AG09319 (cell line): ENCODE results near the gene FAM13A.
"Not testable (repeated sequence)": the region's sequence is repeated elsewhere in the genome, so short reads cannot be mapped to it uniquely, and the experiment has no call there.

Source experiments
- DNase-seq: peaks from one replicate; pipeline ENCODE4 v3.0.0-alpha.2; 2010; ENCODE audit warnings: low read depth; ENCODE audit errors: extremely low read depth
- TF ChIP-seq, protein P1 (sequence below): IDR thresholded peaks from 2 replicates; pipeline ENCODE4 v1.5.1; 2011; ENCODE audit warnings: low read depth, mild to moderate bottlenecking, inconsistent platforms, low read length, moderate library complexity

FAM13A gene

GRCh38 chr4:88897752-88898151, 159.2 kb downstream of the FAM13A start:
- TF ChIP-seq, protein P1, sequence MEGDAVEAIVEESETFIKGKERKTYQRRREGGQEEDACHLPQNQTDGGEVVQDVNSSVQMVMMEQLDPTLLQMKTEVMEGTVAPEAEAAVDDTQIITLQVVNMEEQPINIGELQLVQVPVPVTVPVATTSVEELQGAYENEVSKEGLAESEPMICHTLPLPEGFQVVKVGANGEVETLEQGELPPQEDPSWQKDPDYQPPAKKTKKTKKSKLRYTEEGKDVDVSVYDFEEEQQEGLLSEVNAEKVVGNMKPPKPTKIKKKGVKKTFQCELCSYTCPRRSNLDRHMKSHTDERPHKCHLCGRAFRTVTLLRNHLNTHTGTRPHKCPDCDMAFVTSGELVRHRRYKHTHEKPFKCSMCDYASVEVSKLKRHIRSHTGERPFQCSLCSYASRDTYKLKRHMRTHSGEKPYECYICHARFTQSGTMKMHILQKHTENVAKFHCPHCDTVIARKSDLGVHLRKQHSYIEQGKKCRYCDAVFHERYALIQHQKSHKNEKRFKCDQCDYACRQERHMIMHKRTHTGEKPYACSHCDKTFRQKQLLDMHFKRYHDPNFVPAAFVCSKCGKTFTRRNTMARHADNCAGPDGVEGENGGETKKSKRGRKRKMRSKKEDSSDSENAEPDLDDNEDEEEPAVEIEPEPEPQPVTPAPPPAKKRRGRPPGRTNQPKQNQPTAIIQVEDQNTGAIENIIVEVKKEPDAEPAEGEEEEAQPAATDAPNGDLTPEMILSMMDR, result no peak
- DNase-seq, result no peak

DNA sequence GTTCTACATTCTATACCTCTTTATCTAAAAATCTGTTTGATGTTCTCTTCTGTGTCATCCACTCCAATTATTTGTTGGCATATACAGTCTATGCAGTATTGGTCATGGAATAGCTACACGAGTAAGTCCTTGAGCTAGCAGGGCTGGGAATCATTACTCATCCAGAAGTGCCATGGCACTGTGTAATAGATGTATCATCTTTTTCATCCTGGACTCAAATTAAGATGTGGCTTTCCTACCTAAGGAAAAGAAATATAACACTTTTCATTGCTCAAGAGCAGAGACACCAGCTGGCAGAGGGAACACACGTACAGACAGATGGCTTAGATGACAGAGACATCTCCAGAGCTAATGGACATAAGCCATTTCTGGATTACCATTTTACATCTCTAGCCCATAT, 159.8 kb downstream of the FAM13A start:
- DNase-seq, result no peak

DNA sequence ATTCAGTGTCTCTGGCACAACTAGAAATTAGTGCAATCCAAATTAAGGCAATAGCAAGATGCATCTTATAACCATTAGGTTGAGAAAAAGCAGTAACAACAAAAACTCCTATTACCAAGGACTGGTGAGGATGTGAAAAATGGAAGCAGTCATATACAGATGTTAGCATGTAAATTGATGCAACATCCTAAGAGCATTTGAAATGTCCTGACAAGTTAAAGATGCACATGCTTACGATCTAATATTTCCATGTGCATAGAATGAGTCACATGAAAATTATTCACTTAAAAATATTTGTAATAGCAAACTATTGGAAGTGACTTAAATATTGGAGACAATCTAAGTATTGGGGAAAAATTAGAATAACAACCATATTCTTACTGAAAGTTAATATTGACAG, 163.0 kb downstream of the FAM13A start:
- TF ChIP-seq, protein P1, result no peak
- no peak for DNase-seq

More for the DNA sequence above, 159.8 kb downstream of the FAM13A start:
- TF ChIP-seq, protein P1, result no peak

DNA sequence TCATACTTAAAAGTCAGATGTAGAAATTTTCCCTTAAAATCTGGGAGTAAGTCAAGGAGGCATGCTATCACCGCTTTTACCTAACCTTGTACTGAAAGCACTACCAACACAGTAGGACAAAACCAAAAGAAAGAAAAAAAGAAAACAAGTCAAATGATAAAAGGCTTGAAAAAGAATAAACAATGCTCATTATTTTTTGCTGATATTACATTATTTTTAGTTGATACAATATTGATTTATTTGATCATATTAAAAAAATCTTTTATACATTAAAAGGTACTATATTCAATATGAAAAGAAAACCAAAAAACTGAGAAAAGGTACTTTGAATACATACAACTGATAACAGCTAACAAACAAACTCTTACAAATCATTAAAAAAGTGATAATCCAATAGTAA, 164.3 kb downstream of the FAM13A start:
- DNase-seq, result no peak
- TF ChIP-seq, protein P1, result no peak

DNA sequence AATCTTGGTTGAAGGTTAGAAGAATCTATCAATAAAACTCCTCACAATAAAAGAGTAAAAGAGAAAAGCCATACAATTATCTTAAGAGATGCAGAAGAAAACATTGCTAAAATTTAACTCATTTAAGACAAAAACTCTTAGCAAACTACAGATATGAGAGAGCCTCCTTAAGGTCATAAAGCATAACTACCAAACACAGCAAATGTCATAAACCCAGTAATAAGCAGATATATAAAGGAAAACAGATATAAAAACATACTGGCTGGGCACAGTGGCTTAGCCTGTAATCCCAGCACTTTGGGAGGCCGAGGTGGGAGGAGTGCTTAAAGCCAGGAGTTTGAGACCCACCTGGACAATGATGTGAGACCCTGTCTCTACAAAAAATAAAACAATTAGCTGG, 165.3 kb downstream of the FAM13A start:
- TF ChIP-seq, protein P1, result no peak; the same call in 1 of the 2 replicates
- DNase-seq, result no peak

GRCh38 chr4:88887409-88887808, 169.6 kb downstream of the FAM13A start:
- DNase-seq, result not testable (repeated sequence)

- DNase-seq, result no peak
- TF ChIP-seq, protein P1, result no peak
These were observed 175.8 kb downstream of the FAM13A start for GRCh38 chr4:88881227-88881569.

- TF ChIP-seq, protein P1, result no peak
- no peak for DNase-seq
These were observed 176.3 kb downstream of the FAM13A start for GRCh38 chr4:88880501-88881226.
